D721Med (cell line): ENCODE measurements around the gene TSPAN9.

Source experiments
- DNase-seq: peaks from one replicate; pipeline ENCODE4 v3.0.0; 2011; ENCODE audit warnings: low spot score; ENCODE audit not compliant: insufficient read length
- FAIRE-seq: peaks from 2 replicates; lab custom pipeline; 2011; peaks lifted over from hg19 to GRCh38; lab: Jason Lieb, UNC
- CTCF ChIP-seq: IDR thresholded peaks from 2 replicates; pipeline ENCODE4 v1.5.1; 2012; ENCODE audit warnings: mild to moderate bottlenecking, control low read depth; ENCODE audit not compliant: insufficient read depth; ENCODE audit errors: missing control alignments

TSPAN9 gene

GRCh38 chr12:3320881-3321509 is 243.8 kb downstream of the TSPAN9 start:
- DNase-seq = no peak
- no peak for TF ChIP-seq CTCF
- no peak for FAIRE-seq

- DNase-seq (no peak), FAIRE-seq (no peak)
- no peak for TF ChIP-seq CTCF
These were observed 244.7 kb downstream of the TSPAN9 start for GRCh38 chr12:3321881-3322280.

GRCh38 chr12:3323002-3323685 is 246.0 kb downstream of the TSPAN9 start:
- FAIRE-seq (no peak), DNase-seq (no peak)
- no peak for TF ChIP-seq CTCF

- FAIRE-seq (no peak), DNase-seq (no peak)
- TF ChIP-seq CTCF = no peak
These were observed 248.6 kb downstream of the TSPAN9 start for GRCh38 chr12:3325736-3326135.

- no peak for DNase-seq
- no peak for FAIRE-seq
- TF ChIP-seq CTCF = no peak
These were observed 249.1 kb downstream of the TSPAN9 start for GRCh38 chr12:3326156-3326849.

- TF ChIP-seq CTCF = no peak
- FAIRE-seq (no peak), DNase-seq (no peak)
These were observed 249.9 kb downstream of the TSPAN9 start for GRCh38 chr12:3326850-3327780.
